GM12878 (cell line): ENCODE measurements around the gene HSF5.

ENCODE experiments used
- CBX5 ChIP-seq: sonication (generic); IDR thresholded peaks from 2 replicates; pipeline ENCODE4 v1.6.1; 2016; ENCODE audit warnings: low read depth, moderate library complexity, mild to moderate bottlenecking, inconsistent platforms
- GABPA ChIP-seq: IDR thresholded peaks from 2 replicates; pipeline ENCODE4 v1.6.1; 2014; ENCODE audit warnings: antibody characterized with exemption, low read depth, mild to moderate bottlenecking, inconsistent platforms
- MEF2A ChIP-seq: IDR thresholded peaks from 2 replicates; pipeline ENCODE4 v1.6.1; 2011; ENCODE audit warnings: low read depth, mild to moderate bottlenecking, low read length, moderate library complexity; ENCODE audit not compliant: insufficient read depth
- PAX5 ChIP-seq: IDR thresholded peaks from 2 replicates; pipeline ENCODE4 v1.6.1; 2011; ENCODE audit warnings: low read depth, low read length, borderline replicate concordance
- SP1 ChIP-seq: IDR thresholded peaks from one replicate; pipeline ENCODE4 v1.6.1; 2011; ENCODE audit warnings: low read depth, low read length
- TF ChIP-seq, protein P1 (sequence below): IDR thresholded peaks from 2 replicates; pipeline ENCODE4 v1.6.1; 2011; ENCODE audit warnings: mild to moderate bottlenecking, low read depth, low read length, moderate library complexity; ENCODE audit not compliant: insufficient replicate concordance
- TF ChIP-seq, protein P2 (sequence below): IDR thresholded peaks from 2 replicates; pipeline ENCODE4 v1.6.1; 2012; ENCODE audit warnings: low read depth, low read length, improper control_type of control experiment
- TF ChIP-seq, protein P3 (sequence below), 3 experiments: IDR thresholded peaks in 2 of 3; conservative IDR thresholded peaks in 1 of 3; 2 replicates each; pipeline ENCODE4 v1.5.1; 2011; ENCODE audit warnings: low read depth in 3 of 3, low read length in 3 of 3, mild to moderate bottlenecking in 3 of 3, control low read depth in 2 of 3, moderate library complexity in 2 of 3, inconsistent platforms in 1 of 3, mixed read lengths in 1 of 3; ENCODE audit not compliant: control insufficient read depth in 2 of 3, insufficient read depth in 1 of 3; ENCODE audit errors: extremely low read depth in 1 of 3

DNA sequence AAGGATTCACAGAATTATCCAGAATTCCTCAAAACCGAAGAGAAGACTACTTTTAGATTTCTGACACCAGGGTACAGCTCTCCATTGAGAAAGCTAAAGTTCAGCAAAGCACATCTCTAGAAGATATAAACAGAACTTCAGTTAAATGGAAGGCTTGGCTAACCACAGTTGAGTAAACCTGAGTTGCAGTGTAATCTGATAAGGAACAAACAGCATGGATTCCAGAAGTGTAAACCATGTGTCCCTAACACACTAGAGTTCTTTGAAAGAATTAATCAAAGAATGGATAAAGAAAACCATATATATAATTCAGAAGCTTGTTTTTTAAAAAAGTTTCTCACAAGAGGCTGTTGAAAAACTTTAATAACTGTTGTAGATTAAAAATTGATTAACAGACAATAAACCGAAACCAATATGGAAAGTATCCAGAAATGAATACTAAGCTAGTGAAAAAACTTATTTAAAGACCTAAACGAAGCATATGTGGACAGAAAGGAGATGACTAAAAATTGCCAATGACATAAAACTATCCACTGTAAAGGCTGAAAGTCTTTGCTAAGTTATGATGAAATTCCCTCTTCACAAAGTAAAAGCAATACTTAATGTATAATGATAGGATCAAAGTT lies 75.1 kb downstream of the HSF5 start:
- no peak for TF ChIP-seq PAX5
- no peak for TF ChIP-seq CBX5
- TF ChIP-seq MEF2A: no peak
- TF ChIP-seq SP1: no peak
- TF ChIP-seq, protein P1, sequence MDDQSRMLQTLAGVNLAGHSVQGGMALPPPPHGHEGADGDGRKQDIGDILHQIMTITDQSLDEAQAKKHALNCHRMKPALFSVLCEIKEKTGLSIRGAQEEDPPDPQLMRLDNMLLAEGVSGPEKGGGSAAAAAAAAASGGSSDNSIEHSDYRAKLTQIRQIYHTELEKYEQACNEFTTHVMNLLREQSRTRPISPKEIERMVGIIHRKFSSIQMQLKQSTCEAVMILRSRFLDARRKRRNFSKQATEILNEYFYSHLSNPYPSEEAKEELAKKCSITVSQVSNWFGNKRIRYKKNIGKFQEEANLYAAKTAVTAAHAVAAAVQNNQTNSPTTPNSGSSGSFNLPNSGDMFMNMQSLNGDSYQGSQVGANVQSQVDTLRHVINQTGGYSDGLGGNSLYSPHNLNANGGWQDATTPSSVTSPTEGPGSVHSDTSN: no peak
- TF ChIP-seq, protein P2, sequence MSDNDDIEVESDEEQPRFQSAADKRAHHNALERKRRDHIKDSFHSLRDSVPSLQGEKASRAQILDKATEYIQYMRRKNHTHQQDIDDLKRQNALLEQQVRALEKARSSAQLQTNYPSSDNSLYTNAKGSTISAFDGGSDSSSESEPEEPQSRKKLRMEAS: no peak
- TF ChIP-seq, protein P3, sequence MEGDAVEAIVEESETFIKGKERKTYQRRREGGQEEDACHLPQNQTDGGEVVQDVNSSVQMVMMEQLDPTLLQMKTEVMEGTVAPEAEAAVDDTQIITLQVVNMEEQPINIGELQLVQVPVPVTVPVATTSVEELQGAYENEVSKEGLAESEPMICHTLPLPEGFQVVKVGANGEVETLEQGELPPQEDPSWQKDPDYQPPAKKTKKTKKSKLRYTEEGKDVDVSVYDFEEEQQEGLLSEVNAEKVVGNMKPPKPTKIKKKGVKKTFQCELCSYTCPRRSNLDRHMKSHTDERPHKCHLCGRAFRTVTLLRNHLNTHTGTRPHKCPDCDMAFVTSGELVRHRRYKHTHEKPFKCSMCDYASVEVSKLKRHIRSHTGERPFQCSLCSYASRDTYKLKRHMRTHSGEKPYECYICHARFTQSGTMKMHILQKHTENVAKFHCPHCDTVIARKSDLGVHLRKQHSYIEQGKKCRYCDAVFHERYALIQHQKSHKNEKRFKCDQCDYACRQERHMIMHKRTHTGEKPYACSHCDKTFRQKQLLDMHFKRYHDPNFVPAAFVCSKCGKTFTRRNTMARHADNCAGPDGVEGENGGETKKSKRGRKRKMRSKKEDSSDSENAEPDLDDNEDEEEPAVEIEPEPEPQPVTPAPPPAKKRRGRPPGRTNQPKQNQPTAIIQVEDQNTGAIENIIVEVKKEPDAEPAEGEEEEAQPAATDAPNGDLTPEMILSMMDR (IDR thresholded peaks at IDR 0.05 in 2 of 3, conservative IDR thresholded peaks at IDR 0.05 in 1 of 3; ENCODE audit: control insufficient read depth in 2 of 3, extremely low read depth in 1 of 3, insufficient read depth in 1 of 3, low read depth in 3 of 3, low read length in 3 of 3): no peak
- no peak for TF ChIP-seq GABPA
